Activated gamma-delta T cell treated with anti-CD3 and anti-CD28 coated beads, Interleukin-2, amount 50 U/mL, for 16 hours (primary cell): ENCODE results near the gene MUC5AC.
"Not testable (repeated sequence)": the region's sequence is repeated elsewhere in the genome, so short reads cannot be mapped to it uniquely, and the experiment has no call there.

ENCODE experiments used
- DNase-seq: peaks from one replicate; pipeline ENCODE4 v3.0.0-alpha.2; 2020; ENCODE audit warnings: low read depth

The MUC5AC gene

DNA sequence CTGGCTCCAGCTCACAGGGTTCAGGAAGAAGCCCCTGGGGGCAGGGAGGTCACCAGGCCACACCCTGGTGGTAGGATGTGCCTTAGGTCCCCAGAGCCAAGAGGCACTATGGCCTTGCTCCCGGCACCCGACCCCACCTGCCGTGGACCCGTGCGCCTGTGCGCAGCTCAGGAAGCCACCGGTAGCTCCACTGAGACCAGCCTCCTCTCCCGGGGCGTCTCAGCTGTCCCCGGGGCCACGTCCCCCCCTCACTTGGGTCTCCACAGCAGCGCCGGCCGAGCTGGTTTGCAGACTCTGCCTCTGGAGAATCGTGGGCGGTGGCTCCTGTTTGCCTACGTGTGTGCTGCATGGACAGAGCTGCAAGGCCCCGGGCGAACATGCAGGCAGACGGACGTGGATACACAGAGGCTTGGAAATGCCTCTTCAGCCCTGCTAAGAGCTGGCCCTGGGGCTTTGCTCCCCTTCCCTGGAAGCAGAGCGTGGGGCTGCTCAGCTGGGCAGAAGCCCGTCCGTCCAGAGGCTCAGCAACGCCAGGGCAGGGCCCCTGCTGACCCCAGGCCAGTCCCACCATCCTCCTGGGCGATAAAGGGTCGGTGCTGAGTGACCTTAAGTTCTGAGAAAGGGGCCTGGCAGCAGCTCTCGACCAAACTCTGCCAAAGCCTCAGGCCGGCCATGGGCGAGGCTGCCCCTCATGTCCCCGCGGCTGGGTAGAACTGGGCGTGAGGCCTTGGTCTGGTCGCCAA, 49.8 kb downstream of the MUC5AC start:
- DNase-seq, result no peak

DNA sequence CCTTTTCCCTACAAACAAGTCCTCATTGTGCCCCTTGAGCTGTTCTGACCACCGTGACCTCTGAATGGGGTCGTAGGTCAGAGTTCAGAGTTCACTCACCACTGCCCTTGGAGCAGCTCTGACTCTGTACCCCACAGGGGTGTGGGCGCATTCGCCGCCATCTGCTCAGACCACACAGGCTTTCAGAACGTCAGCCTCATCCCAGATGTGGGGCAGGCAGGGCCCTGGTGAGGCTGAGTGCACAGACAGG, 50.3 kb downstream of the MUC5AC start:
- DNase-seq, result no peak

DNA sequence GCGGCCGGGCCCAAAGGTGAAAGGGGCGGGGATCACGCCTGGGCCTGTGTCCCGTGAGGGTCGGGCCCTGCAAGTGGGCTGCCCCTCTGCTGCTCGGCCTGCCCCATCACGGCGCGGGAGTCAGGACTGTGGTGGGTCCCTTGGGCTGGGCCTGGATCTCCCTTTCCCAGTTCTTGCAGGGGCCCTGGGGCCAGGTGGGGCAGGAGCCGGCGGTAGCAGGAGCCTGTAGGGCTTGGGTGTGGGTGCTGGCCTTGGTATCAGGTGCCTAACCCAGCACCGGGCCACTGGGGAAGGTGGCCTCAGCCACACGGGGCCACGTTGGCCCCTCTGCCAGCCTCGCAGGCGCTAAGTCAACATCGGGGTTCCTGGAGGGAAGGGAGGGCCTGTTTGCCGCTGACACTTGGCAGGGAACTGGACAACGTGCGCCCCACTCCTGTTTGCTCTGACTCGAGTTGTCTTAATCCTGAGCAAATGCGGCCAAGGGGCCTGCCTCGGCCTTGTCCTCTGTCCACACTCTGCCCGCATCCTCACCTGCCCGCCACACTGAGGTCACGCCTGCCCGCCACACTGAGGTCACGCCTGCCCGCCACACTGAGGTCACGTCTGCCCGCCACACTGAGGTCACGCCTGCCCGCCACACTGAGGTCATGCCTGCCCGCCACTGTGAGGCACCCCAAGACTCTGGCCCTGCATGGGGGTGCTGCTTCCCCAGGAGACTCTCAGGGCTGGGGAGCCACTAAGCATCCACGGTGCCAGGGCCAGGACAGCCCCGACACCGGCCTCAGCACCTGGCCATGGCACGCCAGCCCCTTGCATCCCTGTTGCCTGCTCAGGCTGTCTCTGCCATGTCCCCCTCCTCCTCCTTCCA, 50.9 kb downstream of the MUC5AC start:
- no peak for DNase-seq

DNA sequence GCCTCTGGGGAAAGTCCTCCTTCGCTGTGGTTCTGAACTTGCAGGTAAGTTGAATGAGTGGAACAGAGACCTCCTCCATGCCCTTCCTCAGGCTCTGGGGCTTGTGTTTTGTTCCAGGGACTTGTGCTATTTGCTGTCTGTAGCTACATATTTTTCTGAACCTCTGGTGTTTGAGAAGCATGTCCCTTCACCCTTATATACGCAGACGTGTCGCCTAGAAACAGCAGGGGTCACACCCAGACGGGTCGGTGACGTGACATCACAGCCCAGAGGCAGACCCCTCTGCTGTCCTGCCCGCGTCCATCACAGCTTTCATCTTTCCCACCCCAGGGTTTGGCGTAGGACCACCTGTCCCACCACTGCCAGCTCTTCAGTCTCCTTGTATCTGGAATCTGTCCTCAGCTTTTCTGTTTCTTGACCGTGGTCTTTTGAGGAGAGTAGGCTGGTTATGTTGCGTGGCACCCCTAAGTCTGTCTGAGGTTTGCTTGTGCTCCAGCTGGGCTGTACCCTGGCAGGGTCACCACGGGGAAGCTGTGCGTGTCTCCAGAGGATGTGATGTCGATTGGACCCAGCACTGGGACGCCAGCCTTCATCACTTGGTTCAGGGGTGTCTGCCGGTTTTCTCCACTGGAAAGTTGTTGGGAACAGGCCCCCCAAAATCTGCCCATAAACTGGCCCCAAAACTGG, 51.8 kb downstream of the MUC5AC start:
- DNase-seq, result no peak

DNA sequence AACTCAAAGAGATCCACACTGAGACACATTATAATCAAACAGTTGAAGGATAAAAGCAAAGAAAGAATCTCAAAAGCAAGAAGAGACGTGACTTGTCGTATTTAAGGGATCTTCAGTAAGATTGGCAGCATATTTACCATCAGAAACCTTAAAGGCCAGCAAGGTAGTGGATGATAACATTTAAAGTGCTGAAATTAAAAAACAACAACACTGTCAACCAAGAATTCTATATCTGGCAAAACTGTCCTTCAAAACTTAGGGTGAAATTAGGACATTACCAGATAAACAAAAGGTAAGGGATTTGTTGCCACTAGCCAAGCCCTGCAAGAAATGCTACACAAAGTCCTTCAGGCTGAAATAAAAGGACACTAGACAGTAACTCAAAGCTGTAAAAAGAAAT, 54.1 kb downstream of the MUC5AC start:
- DNase-seq, result no peak

DNA sequence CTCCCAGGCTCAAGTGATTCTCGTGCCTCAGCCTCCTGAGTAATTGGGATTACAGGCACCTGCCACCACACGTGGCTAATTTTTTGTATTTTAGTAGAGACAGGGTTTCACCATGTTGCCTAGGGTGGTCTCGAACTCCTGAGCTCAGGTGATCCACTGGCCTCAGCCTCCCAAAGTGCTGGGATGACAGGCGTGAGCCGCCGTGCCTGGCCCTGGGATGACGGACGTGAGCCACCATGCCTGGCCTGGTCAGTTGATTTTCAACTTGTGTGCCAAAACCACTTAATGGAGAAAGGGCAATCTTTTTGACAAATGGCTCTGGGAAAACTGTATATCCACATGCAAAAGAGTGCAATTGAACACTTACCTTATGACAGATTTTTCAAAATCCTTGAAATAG, 58.1 kb downstream of the MUC5AC start:
- DNase-seq, result not testable (repeated sequence)

DNA sequence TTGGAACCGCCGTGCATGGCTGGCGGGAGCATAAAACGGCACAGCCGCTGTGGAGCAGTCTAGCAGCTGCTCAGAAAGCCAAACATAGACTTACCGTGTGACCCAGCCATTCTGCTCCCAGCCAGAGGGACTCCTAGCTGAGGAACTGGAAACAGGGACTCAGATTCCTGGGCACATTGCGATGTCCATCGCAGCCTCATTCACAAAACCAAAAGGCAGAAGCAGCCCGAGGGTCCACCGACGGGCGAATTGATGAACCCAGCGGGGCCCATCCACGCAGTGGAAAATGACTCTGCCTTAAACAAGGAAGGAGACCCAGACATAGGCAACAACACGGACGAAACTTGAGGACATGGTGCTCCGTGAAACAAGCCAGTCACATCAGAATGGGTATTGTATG, 59.4 kb downstream of the MUC5AC start:
- DNase-seq, result no peak

DNA sequence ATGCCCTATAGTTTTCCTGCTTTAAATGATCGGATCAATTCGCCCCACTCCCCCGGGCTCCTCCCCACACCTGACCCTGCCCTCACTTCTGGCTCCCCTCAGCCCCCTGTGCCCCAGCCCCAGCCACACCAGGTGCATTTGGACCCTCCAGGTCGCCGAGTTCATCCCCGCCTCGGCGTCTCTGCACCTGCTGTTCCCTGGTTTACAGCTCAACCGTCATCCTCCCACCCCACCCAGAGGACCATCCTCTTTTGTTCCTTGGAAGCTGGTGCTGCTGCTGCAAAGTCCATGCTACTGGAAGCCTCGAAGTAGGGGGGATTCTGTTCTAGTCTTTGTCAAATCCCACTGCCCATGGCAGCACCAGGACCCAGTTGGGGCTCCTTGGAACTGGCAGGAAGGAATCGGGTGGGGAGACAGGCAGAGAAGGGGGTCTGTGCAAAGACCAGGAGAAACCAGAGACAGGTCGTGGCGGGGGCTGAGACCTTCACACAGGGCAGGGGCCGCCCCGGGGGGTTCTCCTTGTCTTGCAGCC, 60.6 kb downstream of the MUC5AC start:
- no peak for DNase-seq

DNA sequence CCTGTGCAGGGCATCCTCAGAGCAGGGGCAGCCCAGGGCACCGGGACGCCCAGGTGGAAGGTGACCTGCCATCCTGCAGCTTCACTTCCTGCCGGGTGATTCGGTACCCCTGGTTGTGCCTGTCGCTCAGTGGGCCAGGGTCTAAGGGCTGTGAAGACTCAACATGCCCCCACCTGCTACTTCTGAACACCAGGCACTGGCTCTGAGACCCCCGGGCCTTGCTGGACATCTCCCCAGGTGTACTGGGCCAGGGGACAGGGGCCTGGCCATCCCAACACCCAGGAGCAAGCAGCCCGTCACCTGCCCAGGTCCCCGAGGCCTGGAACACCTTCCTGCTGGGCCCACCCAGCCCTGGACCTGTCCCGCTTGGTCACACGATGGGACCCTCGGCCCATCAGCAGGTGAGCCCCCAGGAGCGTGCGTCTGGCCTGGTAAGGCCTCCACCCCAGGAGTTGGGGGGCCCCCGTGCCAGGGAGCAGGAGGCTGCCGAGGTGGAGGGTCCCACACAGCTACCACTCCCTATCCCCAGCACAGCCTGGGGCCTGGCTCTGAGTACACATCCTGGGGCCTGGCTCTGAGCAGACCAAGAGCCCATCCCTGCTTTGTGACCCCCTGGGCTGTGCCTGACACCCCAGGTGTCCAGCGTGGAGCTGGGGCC, 61.2 kb downstream of the MUC5AC start:
- no peak for DNase-seq

DNA sequence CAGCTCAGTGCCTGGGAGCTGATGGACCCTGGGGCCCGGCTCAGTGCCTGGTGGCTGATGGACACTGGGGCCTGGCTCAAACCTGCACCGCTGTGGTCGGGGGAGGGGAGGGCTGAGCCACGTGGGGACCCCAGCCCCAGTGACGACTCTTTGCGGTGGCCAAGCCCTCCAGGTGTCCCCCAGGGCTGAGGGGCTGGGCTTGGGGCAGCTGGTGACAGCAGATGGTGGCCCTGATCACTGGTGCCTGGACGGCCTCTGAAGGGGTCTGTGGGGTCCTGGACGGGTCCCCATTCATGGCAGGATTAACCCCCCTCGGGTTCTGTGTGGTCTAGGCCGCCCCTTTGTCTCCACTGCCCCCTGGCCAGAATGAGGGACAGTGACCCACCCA, 61.7 kb downstream of the MUC5AC start:
- no peak for DNase-seq

DNA sequence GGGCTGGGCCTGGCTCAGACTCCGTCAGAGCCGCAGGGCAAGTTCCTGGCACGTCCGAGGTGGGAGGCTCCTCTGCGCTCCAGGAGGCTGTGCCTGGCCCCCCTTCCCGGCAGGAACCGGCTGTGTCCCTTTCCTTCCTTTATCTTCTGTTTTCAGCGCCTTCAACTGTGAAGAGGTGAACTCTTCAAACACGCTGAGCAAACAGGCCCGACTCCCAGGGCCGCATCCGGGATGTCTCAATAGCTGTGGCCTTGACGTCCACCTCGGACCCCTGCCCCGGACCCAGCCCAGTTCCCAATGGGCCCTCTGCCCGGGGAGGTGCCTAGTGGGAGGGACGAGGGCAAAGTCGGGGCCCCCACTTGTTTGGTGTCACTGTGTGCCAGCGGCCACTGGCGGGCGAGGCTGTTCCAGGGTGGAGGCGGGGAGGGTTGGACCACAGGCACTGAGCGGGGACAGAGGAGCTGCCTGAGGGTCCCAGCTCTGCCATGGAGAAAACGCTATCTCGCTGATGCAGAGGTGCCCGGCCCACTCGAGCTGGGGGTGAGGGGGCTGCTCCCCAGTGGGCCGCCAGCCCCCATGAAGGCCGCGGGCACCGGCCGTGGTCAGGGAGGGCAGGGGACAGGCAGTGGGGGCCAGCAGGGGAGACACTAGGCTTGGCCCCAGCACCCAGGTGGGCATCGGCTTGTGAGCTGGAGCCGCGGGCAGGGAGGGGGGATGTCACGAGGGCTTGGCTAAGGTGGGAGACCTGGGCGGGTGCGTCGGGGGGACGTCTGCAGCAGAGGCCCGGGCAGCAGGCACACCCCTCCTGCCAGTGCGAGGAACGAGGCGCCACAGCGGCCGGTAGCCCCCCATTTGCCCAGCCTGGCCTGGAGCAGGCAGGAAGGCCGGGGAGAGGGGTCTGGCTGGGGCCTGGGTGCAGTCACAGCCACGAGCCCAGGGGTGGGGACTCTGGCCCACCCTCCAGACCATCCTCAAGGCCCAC, 62.4 kb downstream of the MUC5AC start:
- no peak for DNase-seq

DNA sequence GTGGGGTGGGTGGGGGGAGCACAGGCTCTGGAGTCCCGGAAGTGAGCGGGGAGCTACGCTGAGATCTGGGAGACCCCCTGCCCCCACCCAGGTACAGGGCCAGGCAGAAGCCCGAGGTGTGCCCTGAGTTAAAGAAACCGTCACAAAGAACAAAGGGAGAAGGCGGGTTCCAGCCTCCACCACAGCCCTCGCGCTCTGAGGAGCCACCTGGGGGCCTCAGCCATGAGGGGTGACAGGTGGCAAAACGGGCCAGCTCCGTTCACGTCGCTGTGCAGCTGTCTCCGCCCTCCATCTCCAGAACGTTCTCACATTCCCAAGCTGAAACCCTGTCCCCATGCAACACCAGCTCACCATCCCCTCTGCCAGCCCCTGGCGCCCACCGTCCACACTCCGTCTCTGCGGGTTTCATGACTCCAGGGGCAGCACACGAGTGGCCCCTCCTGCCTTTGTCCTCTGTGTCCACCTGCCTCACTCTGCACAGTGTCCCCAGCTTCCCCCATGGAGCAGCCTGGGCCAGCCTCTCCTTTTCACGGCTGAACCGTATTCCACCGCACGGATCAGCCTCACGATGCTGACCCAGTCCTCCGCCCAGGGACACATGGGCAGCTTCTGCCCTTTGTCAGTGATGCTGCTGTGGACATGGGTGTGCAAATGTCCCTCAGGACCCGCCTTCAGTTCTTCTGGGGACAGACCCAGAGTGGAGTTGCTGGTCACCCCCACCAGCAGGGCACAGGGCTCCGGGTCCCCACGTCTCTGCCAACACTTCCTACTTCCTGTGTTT, 63.4 kb downstream of the MUC5AC start:
- DNase-seq, result no peak

DNA sequence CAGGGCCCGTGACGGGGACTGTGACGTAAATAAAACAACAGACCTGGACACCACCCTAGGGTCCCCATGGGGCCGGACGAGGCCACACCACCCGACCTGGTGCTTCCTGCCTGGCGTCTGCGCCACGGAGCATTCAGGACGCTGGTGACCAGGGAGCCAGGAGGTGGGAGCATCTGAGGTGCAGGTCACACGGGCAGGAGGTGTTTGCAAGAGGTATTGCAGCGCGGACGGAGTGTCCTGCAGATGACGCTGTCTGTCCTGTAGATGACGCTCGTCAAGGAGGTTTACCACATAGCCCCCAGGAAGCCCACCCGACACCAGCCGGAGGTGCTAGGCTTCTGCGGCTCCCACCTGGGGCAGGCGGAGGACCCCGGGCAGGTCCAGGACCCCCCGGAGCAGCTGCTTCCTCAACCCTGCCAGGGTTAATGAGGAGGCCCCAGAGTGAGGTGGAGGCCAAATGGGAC, 64.1 kb downstream of the MUC5AC start:
- no peak for DNase-seq

DNA sequence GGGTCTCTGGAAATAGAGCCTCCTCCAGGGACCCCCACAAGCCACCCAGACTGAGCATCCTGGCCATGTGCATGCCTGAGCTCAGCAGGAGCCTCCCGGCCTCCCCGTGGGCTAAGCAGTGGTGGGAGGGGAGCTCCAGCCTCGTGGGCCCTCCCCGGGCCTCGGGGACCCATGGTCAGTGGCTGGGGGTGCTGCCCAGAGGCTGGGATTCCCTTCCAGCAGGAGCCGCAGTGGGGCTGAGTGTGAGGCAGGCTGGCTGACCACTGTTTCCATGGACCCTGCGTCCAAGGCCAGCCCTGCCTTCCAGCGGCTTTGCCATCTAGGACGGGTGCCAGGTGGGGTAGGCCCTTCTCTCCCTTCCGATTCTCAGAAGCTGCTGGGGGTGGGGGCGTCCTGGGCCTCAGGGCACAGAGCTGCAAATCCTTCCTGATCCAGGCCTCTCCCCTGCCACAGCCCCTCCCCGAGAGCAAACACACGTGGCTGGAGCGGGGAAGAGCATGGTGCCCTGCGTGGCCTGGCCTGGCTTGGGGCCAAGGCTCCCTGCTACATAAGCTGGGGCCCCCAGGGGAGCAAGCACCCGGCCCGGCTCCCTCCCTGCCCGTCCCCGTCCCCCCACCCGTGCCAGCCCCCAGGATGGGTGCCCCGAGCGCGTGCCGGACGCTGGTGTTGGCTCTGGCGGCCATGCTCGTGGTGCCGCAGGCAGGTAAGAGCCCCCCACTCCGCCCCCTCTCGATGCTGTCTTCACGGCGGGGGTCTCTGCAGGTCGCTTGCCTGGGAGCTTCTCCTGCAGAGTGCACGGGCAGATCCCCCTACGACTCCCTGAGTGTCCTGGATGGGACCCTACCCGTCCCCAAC, 65.0 kb downstream of the MUC5AC start, which contains the start of gene MUC5B:
Gene MUC5B, plus strand, starts transcription at position 576 of the 855 bp plus-strand sequence. Its CDS starts 58 bp downstream, at position 634.
- no peak for DNase-seq

DNA sequence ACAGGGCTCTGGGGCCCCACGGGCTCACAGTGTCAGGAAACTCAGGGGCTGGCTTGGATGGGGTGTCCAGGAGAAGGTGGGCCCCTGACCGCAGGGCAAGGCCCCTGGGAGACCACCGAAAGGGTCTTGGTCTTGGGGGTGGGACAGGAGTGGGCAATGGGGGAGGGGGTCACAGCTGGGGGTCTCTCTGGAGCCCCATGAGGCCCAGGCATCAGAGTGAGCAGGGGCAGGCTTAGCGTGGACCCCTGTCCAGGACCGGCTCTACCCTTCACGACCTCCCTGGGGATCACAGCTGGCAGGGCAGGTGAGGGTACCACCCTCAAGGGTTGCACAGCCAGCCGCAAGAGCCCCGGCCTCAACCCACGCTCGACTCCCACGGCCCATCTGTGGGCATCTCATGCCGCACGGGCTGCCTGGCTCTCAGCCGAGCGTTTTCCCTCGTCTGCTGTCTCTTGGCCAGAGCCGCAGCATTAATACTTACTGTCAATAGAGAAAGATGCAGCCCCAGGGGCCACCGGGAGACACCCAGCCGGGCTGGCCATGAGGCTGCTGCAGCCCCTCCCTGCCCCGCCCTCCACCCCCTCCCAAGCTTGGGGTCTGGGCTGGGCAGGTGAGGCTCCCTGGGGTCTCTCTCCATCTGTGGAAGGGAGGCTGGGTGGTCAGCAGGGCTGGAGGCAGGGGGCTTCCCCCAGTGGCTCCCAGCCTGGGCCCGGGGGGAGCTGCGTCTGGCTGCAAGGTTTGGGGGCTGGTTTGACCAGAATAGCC, 65.8 kb downstream of the MUC5AC start:
- DNase-seq, result no peak

DNA sequence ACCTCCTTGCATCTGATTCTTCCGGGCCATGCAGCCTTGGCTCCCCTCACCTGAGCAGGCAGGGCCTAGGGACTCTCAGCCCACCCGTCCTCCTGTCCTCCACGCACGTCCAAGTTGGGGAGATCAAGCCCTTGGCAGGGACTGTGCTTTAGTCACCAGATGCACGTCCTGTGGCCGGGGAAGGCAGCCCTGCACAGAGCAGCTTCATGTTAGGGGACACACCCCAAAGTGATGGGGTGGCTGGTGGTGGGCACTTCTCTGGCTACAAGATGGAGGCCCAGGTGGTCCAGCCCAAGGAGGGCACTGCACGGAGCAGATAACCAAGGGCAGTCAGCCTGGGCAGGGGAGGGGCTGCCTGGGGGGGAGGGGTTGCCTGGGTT, 66.3 kb downstream of the MUC5AC start:
- no peak for DNase-seq

DNA sequence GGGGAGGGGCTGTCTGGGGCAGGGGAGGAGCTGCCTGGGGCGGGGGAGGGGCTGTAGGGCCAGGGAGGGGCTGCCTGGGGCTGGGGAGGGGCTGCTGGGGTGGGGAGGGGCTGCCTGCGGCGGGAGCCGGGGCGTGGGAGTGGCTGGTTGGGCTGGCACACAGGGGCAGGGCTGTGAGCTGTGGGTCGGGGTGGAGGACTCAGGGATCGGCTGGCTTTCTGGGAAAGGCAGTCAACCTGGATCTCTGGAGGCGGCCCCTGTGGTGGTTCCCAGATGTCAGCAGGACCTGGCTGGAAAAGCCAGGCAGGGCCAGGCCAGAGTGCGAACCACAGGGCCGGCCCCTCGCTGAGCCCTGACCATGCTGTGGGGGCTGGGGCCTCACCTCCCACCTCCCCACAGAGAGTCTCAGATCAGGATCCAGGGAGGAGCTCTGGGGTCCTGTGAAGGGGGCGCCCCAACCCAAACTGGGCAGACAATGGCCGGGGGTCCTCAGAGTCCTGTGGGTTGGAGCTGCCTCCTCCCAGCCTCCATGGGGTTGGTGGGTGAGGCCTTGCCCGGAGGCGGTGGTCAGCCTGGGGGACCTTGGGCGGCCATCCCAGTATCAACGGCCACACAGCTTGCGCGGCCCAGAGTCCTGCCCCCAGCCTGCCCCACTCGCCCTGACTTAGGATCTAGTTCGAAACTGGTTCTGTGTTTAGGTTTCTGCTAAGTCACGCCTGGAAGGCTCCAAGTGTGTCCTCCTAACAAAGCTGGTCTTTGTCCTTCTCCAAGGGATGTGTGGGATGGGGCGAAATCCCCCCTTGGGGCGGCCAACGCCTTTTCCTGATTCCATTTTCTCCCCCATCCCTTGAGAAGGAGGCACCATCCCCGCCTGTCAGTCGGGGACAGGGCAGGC, 67.0 kb downstream of the MUC5AC start:
- no peak for DNase-seq
